GM12878 (cell line): Measurements from ENCODE around the gene SNCB.

Source experiments
- CTCF ChIP-seq, 3 experiments: IDR thresholded peaks in 2 of 3; conservative IDR thresholded peaks in 1 of 3; 2 replicates each; pipeline ENCODE4 v1.5.1; 2011; ENCODE audit warnings: low read depth in 3 of 3, low read length in 3 of 3, mild to moderate bottlenecking in 3 of 3, control low read depth in 2 of 3, moderate library complexity in 2 of 3, inconsistent platforms in 1 of 3, mixed read lengths in 1 of 3; ENCODE audit not compliant: control insufficient read depth in 2 of 3, insufficient read depth in 1 of 3; ENCODE audit errors: extremely low read depth in 1 of 3
- KDM1A ChIP-seq: fragments of 200-600 bp; sonication (generic); IDR thresholded peaks from 2 replicates; pipeline ENCODE4 v1.6.1; 2016; ENCODE audit warnings: borderline replicate concordance
- MEF2A ChIP-seq: IDR thresholded peaks from 2 replicates; pipeline ENCODE4 v1.6.1; 2011; ENCODE audit warnings: low read depth, mild to moderate bottlenecking, low read length, moderate library complexity; ENCODE audit not compliant: insufficient read depth
- NR2F1 ChIP-seq: fragments of 450-650 bp; conservative IDR thresholded peaks from 2 replicates; pipeline ENCODE4 v1.6.1; 2017; ENCODE audit warnings: mild to moderate bottlenecking
- NRF1 ChIP-seq: conservative IDR thresholded peaks from 2 replicates; pipeline ENCODE4 v1.6.1; 2011; ENCODE audit warnings: mild to moderate bottlenecking, low read depth, low read length, improper control_type of control experiment
- PBX3 ChIP-seq: IDR thresholded peaks from 2 replicates; pipeline ENCODE4 v1.6.1; 2011; ENCODE audit warnings: mild to moderate bottlenecking, low read depth, low read length, moderate library complexity; ENCODE audit not compliant: insufficient replicate concordance
- RELA ChIP-seq: fragments of 450-650 bp; IDR thresholded peaks from 2 replicates; pipeline ENCODE4 v1.8.0; 2014; ENCODE audit warnings: borderline replicate concordance; ENCODE audit not compliant: partially characterized antibody
- TAF1 ChIP-seq: IDR thresholded peaks from 2 replicates; pipeline ENCODE4 v1.6.1; 2011; ENCODE audit warnings: mild to moderate bottlenecking, low read depth, low read length, borderline replicate concordance
- TCF3 ChIP-seq: IDR thresholded peaks from 2 replicates; pipeline ENCODE4 v1.6.1; 2012; ENCODE audit warnings: low read depth, mild to moderate bottlenecking, low read length, borderline replicate concordance; ENCODE audit not compliant: insufficient read depth

- TF ChIP-seq PBX3 (no peak), TCF3 (no peak), TAF1 (no peak), RELA (no peak), MEF2A (no peak), CTCF (IDR thresholded peaks at IDR 0.05 in 2 of 3, conservative IDR thresholded peaks at IDR 0.05 in 1 of 3; ENCODE audit: control insufficient read depth in 2 of 3, extremely low read depth in 1 of 3, insufficient read depth in 1 of 3, low read depth in 3 of 3, low read length in 3 of 3) (no peak), KDM1A (no peak), NRF1 (no peak), NR2F1 (no peak)
Measured at GRCh38 chr5:176652136-176652535, 21.8 kb upstream of the SNCB start.
